BE2C (cell line): ENCODE data around the gene CDH10.

Experiments
- DNase-seq: peaks from one replicate; pipeline ENCODE4 v3.0.0-alpha.2; 2020
- H3K27me3 ChIP-seq: fragments of 250-450 bp; sonication (Bioruptor Pico); 2 replicates; pipeline ENCODE4 v1.5.1; 2020; ENCODE audit warnings: mild to moderate bottlenecking
- H3K36me3 ChIP-seq: fragments of 250-450 bp; sonication (Bioruptor Pico); 2 replicates; pipeline ENCODE4 v1.5.1; 2020; ENCODE audit warnings: mild to moderate bottlenecking
- H3K4me1 ChIP-seq: fragments of 250-450 bp; sonication (Bioruptor Pico); 2 replicates; pipeline ENCODE4 v1.5.1; 2020
- H3K4me3 ChIP-seq: 2 replicates; pipeline ENCODE4 v1.5.1; 2011; ENCODE audit warnings: low read depth, low read length
- H3K9me3 ChIP-seq: fragments of 250-450 bp; sonication (Bioruptor Pico); 2 replicates; pipeline ENCODE4 v1.5.1; 2020
- CTCF ChIP-seq: IDR thresholded peaks from 2 replicates; pipeline ENCODE4 v1.5.1; 2012; ENCODE audit warnings: mild to moderate bottlenecking, low read depth, low read length

The CDH10 gene

GRCh38 chr5:24602188-24602587 is 42.6 kb downstream of the CDH10 start:
- Histone ChIP-seq H3K4me1 (peaks cover 32% of the 10 kb centered on the region), H3K9me3 (no peaks in the 10 kb centered on the region), H3K36me3 (no peaks in the 10 kb centered on the region), H3K27me3 (no peaks in the 10 kb centered on the region), H3K4me3 (no peak overlapping the region)
- no peak for DNase-seq
- TF ChIP-seq CTCF, result no peak

- TF ChIP-seq CTCF, result no peak
- Histone ChIP-seq H3K9me3 (no peaks in the 10 kb centered on the region), H3K4me3 (no peak overlapping the region), H3K27me3 (no peaks in the 10 kb centered on the region), H3K4me1 (peaks cover 25% of the 10 kb centered on the region), H3K36me3 (no peaks in the 10 kb centered on the region)
- DNase-seq, result no peak
Measured at GRCh38 chr5:24598956-24599355, 45.8 kb downstream of the CDH10 start.

- no peaks in the 10 kb centered on the region for H3K27me3 ChIP-seq
- H3K9me3 ChIP-seq, result no peaks in the 10 kb centered on the region
- H3K36me3 ChIP-seq, result no peaks in the 10 kb centered on the region
- no peak for TF ChIP-seq CTCF
- DNase-seq, result no peak
- 0 out of 2 replicates have a peak overlapping the region, but pooled peaks have one; percentile 3 for H3K4me3 ChIP-seq
- H3K4me1 ChIP-seq, result peaks cover 20% of the 10 kb centered on the region
Measured at GRCh38 chr5:24595329-24595728, 49.4 kb downstream of the CDH10 start.

- H3K9me3 ChIP-seq, result no peaks in the 10 kb centered on the region
- no peaks in the 10 kb centered on the region for H3K36me3 ChIP-seq
- no peak for TF ChIP-seq CTCF
- H3K27me3 ChIP-seq, result no peaks in the 10 kb centered on the region
- H3K4me3 ChIP-seq, result no peak overlapping the region
- peaks cover 25% of the 10 kb centered on the region for H3K4me1 ChIP-seq
- DNase-seq, result peak; percentile 28
Measured at GRCh38 chr5:24591426-24591825, 53.4 kb downstream of the CDH10 start.

GRCh38 chr5:24589566-24589965 is 55.2 kb downstream of the CDH10 start:
- TF ChIP-seq CTCF, result no peak
- H3K4me3 ChIP-seq, result no peak overlapping the region
- H3K4me1 ChIP-seq, result peaks cover 25% of the 10 kb centered on the region
- H3K9me3 ChIP-seq, result no peaks in the 10 kb centered on the region
- no peak for DNase-seq
- no peaks in the 10 kb centered on the region for H3K27me3 ChIP-seq
- H3K36me3 ChIP-seq, result no peaks in the 10 kb centered on the region

- no peak for DNase-seq
- Histone ChIP-seq H3K9me3 (no peaks in the 10 kb centered on the region), H3K4me3 (no peak overlapping the region), H3K36me3 (no peaks in the 10 kb centered on the region), H3K4me1 (peaks cover 14% of the 10 kb centered on the region), H3K27me3 (no peaks in the 10 kb centered on the region)
- TF ChIP-seq CTCF, result no peak
Measured at GRCh38 chr5:24585751-24586150, 59.0 kb downstream of the CDH10 start.
